H1 (cell line): Measurements from ENCODE around the gene ESPNL. TPM values are rescaled to one million over a fixed set of nuclear protein-coding genes. Genes with fewer than 3 reads are reported as not detected.

Experiments used
- TAF7 ChIP-seq: optimal IDR thresholded peaks from 2 replicates; pipeline ENCODE3; 2011; ENCODE audit warnings: low read depth, mild to moderate bottlenecking, inconsistent platforms, low read length, moderate library complexity, borderline replicate concordance
- polyA plus RNA-seq, 7 experiments: library from polyadenylated mRNA; depleted of rRNA in 3 of 7; stranded (reverse) in 5 of 7; unstranded in 2 of 7; fragments of >200 nt in 5 of 7; fragments of 200-250 nt in 2 of 7; gene quantifications; 1 replicate in 5 of 7; 2 replicates in 1 of 7; 4 replicates in 1 of 7; pipeline versions ENCODE4 v1.2.1 to v1.2.3, GENCODE V29; 2011 to 2013; ENCODE audit warnings: missing spikeins in 2 of 7, mixed read lengths in 2 of 7
- total RNA-seq: library from RNA; stranded (reverse); fragmentation: NEBNext Ultra II Directional; extraction: Animal tissue kit (Norgen Biotek cat#: 25700); gene quantifications from 2 replicates; pipeline ENCODE4 v1.2.1, GENCODE V29; 2021
- TF ChIP-seq, protein P1 (sequence below): fragments of 300-600 bp; sonication (generic); IDR thresholded peaks from 2 replicates; pipeline ENCODE4 v1.7.1; 2012; ENCODE audit warnings: low read length, moderate library complexity, mild to moderate bottlenecking, inconsistent platforms; ENCODE audit not compliant: insufficient replicate concordance

Gene ESPNL
- total and polyA plus RNA-seq, 2 of the 8 experiments (the other 6 are each of a cell fraction or from before 2014, with no cell fraction given), result 0.68 to 1.3 TPM

DNA sequence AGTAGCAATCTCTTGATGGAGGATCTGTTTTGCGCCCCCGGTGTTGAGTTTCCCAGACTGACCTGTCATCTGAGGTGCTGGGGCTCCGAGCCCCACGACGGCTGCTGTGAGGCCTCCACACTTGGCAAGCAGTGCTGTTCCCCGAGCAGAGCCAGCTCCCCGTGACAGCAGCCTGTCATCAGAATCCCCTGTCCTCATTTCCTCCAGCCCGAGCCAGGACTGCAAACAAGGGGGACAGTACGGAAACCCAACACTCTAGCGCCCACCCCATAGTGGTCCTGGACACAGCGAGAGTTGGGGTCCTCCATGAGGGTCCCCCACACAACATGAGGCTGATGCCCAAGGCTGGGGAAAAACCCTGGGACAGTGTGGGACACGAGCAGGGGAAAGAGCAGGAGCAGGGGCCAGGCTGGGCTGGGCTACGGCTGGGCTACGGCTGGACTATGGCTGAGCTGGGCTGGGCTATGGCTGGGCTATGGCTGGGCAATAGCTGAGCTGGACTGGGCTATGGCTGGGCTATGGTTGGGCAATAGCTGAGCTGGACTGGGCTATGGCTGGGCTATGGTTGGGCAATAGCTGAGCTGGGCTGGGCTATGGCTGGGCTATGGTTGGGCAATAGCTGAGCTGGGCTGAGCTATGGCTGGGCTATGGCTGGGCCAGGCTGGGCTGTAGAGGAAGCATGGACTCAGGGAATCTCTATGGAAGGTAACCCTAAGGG is 36.8 kb downstream of the ESPNL start (continued):
- TF ChIP-seq, protein P1, sequence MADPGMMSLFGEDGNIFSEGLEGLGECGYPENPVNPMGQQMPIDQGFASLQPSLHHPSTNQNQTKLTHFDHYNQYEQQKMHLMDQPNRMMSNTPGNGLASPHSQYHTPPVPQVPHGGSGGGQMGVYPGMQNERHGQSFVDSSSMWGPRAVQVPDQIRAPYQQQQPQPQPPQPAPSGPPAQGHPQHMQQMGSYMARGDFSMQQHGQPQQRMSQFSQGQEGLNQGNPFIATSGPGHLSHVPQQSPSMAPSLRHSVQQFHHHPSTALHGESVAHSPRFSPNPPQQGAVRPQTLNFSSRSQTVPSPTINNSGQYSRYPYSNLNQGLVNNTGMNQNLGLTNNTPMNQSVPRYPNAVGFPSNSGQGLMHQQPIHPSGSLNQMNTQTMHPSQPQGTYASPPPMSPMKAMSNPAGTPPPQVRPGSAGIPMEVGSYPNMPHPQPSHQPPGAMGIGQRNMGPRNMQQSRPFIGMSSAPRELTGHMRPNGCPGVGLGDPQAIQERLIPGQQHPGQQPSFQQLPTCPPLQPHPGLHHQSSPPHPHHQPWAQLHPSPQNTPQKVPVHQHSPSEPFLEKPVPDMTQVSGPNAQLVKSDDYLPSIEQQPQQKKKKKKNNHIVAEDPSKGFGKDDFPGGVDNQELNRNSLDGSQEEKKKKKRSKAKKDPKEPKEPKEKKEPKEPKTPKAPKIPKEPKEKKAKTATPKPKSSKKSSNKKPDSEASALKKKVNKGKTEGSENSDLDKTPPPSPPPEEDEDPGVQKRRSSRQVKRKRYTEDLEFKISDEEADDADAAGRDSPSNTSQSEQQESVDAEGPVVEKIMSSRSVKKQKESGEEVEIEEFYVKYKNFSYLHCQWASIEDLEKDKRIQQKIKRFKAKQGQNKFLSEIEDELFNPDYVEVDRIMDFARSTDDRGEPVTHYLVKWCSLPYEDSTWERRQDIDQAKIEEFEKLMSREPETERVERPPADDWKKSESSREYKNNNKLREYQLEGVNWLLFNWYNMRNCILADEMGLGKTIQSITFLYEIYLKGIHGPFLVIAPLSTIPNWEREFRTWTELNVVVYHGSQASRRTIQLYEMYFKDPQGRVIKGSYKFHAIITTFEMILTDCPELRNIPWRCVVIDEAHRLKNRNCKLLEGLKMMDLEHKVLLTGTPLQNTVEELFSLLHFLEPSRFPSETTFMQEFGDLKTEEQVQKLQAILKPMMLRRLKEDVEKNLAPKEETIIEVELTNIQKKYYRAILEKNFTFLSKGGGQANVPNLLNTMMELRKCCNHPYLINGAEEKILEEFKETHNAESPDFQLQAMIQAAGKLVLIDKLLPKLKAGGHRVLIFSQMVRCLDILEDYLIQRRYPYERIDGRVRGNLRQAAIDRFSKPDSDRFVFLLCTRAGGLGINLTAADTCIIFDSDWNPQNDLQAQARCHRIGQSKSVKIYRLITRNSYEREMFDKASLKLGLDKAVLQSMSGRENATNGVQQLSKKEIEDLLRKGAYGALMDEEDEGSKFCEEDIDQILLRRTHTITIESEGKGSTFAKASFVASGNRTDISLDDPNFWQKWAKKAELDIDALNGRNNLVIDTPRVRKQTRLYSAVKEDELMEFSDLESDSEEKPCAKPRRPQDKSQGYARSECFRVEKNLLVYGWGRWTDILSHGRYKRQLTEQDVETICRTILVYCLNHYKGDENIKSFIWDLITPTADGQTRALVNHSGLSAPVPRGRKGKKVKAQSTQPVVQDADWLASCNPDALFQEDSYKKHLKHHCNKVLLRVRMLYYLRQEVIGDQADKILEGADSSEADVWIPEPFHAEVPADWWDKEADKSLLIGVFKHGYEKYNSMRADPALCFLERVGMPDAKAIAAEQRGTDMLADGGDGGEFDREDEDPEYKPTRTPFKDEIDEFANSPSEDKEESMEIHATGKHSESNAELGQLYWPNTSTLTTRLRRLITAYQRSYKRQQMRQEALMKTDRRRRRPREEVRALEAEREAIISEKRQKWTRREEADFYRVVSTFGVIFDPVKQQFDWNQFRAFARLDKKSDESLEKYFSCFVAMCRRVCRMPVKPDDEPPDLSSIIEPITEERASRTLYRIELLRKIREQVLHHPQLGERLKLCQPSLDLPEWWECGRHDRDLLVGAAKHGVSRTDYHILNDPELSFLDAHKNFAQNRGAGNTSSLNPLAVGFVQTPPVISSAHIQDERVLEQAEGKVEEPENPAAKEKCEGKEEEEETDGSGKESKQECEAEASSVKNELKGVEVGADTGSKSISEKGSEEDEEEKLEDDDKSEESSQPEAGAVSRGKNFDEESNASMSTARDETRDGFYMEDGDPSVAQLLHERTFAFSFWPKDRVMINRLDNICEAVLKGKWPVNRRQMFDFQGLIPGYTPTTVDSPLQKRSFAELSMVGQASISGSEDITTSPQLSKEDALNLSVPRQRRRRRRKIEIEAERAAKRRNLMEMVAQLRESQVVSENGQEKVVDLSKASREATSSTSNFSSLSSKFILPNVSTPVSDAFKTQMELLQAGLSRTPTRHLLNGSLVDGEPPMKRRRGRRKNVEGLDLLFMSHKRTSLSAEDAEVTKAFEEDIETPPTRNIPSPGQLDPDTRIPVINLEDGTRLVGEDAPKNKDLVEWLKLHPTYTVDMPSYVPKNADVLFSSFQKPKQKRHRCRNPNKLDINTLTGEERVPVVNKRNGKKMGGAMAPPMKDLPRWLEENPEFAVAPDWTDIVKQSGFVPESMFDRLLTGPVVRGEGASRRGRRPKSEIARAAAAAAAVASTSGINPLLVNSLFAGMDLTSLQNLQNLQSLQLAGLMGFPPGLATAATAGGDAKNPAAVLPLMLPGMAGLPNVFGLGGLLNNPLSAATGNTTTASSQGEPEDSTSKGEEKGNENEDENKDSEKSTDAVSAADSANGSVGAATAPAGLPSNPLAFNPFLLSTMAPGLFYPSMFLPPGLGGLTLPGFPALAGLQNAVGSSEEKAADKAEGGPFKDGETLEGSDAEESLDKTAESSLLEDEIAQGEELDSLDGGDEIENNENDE, result no peak
- TF ChIP-seq TAF7, result no peak
